Smooth muscle cell of the coronary artery (primary cell): ENCODE results near the gene FUNDC1. TPM values are rescaled to one million over a fixed set of nuclear protein-coding genes. Genes with fewer than 3 reads are reported as not detected.

Source experiments
- total RNA-seq: library from RNA; depleted of rRNA; stranded (reverse); fragments of >200 nt; gene quantifications from 2 replicates; pipeline ENCODE4 v1.2.3, GENCODE V29; 2014; ENCODE audit warnings: low replicate concordance

Gene FUNDC1, protein sequence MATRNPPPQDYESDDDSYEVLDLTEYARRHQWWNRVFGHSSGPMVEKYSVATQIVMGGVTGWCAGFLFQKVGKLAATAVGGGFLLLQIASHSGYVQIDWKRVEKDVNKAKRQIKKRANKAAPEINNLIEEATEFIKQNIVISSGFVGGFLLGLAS
- total RNA-seq: 4.6 and 7.4 TPM in 2 replicates

DNA sequence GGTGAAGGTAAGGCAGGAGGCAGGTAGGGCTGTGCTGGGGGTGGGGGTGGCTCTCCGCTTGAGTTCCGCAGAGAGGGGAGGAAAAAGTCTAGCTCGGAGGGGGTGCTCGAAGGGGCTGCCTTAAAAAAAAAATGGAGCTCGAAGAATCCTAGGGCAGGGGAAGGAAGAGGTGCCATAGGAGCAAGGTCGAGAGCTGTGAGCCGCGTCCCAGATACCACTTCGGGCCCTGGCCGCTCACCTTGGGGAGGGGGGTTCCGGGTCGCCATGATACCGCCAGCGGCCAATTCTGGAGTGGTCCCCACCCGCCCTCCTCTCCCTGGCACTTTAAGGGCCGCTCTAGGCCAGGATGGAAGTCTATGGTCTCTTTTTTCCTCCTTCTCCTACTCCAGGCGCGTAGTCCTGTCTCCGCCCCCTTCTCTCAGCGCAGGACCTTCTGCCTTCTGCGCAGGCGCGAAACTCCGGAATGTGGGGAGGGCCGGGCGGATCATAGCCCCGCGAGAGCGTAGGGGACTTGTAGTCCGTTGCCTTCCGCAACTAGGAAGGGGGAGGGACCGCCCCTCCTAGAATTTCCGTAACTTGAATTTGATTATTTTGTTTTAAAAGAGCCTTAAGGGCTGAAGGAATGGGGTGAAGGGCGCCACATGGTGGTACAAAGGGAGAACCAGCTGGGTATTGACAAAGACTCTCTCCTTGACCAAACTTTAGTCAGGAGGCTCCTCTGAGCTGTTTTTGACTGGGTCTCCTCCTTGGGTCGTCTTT, at the start of gene FUNDC1:
TSS of gene FUNDC1 (minus strand) at position 293 of the 759 bp plus-strand sequence. CDS start at position 266, 27 bp downstream.

Other genes with a start within 250 kb of the FUNDC1 start
- 0.08 and 0.12 TPM in 2 replicates for gene EFHC2, start 199.2 kb downstream of the FUNDC1 start, total RNA-seq